Activated CD4-positive, alpha-beta memory T cell treated with anti-CD3 and anti-CD28 coated beads, Interleukin-2, amount 10 ng/mL, durations not matched to agents 7 days and 5 days (primary cell): ENCODE results near the gene KRTAP19-1. TPM values are rescaled to one million over a fixed set of nuclear protein-coding genes. Genes with fewer than 3 reads are reported as not detected.

Source experiments
- CTCF ChIA-PET: fragments of 350-600 bp; sonication (Branson Sonifier 250); formaldehyde crosslinking; loops from one replicate; lab custom pipeline; 2021; ENCODE audit warnings: antibody characterized with exemption, inconsistent platforms; lab: Charles Lee
- POLR2A ChIA-PET: fragments of 350-600 bp; sonication (Branson Sonifier 250); formaldehyde crosslinking; loops from one replicate; lab custom pipeline; 2021; ENCODE audit warnings: antibody characterized with exemption; lab: Charles Lee
- DNase-seq: peaks from one replicate; pipeline ENCODE4 v3.0.0-alpha.2; 2020
- H3K27ac Mint-ChIP-seq: one replicate; pipeline ENCODE4 v1.8.0; 2021; ENCODE audit warnings: mild to moderate bottlenecking, mixed read lengths
- H3K27me3 Mint-ChIP-seq: one replicate; pipeline ENCODE4 v1.8.0; 2021; ENCODE audit warnings: mixed read lengths
- H3K36me3 Mint-ChIP-seq: one replicate; pipeline ENCODE4 v1.8.0; 2021; ENCODE audit warnings: low read depth, mixed read lengths
- H3K4me1 Mint-ChIP-seq: one replicate; pipeline ENCODE4 v1.8.0; 2021; ENCODE audit warnings: mixed read lengths
- H3K4me3 Mint-ChIP-seq: one replicate; pipeline ENCODE4 v1.8.0; 2021; ENCODE audit warnings: mild to moderate bottlenecking, mixed read lengths
- H3K9me3 Mint-ChIP-seq: one replicate; pipeline ENCODE4 v1.8.0; 2021; ENCODE audit warnings: mixed read lengths
- total RNA-seq, 2 experiments: library from RNA; stranded (reverse); gene quantifications; one replicate each; pipeline ENCODE4 v1.2.3, GENCODE V29; 2021

Gene KRTAP19-1
- total RNA-seq, 2 experiments from 2014 or later = not detected

- no peak overlapping the region for H3K4me3 Mint-ChIP-seq
- H3K36me3 Mint-ChIP-seq = no peaks in the 10 kb centered on the region
- no peak overlapping the region for H3K27ac Mint-ChIP-seq
- no peaks in the 10 kb centered on the region for H3K27me3 Mint-ChIP-seq
- no peaks in the 10 kb centered on the region for H3K4me1 Mint-ChIP-seq
- peaks cover 4% of the 10 kb centered on the region for H3K9me3 Mint-ChIP-seq
- ChIA-PET CTCF (interaction anchor here (0.7 kb wide), 1 partner anchor 1359 kb away, joined by 4 read pairs; no protein-coding TSS in a partner anchor), POLR2A (no interaction called here)
- DNase-seq = no peak
Measured at GRCh38 chr21:30463713-30464112, 16.5 kb downstream of the KRTAP19-1 start.

DNA sequence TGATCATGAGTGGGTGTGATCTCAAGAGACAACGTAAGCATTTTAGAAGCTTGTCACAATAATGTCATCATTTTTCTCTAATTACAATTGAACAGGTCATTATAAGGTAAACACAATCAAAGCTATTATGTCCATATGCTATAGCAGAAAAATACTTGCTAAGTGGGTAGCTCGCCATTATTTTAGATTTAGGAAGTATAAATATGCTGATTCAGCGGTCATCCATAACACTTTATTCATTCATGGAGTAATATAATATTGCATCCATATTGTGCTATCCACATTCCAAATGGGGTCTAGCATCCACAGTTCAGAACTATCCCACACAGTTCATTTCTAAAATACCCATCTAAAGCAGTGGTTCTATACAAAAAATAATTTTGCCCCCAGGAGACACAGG, 31.7 kb downstream of the KRTAP19-1 start:
- H3K4me1 Mint-ChIP-seq = no peaks in the 10 kb centered on the region
- H3K36me3 Mint-ChIP-seq = no peaks in the 10 kb centered on the region
- H3K27ac Mint-ChIP-seq = no peak overlapping the region
- no peaks in the 10 kb centered on the region for H3K27me3 Mint-ChIP-seq
- DNase-seq = no peak
- CTCF ChIA-PET = no interaction called here
- POLR2A ChIA-PET = interaction anchor here (0.6 kb wide), 1 partner anchor 634 kb away, joined by 3 read pairs; no protein-coding TSS in a partner anchor
- H3K4me3 Mint-ChIP-seq = no peak overlapping the region
- no peaks in the 10 kb centered on the region for H3K9me3 Mint-ChIP-seq

DNA sequence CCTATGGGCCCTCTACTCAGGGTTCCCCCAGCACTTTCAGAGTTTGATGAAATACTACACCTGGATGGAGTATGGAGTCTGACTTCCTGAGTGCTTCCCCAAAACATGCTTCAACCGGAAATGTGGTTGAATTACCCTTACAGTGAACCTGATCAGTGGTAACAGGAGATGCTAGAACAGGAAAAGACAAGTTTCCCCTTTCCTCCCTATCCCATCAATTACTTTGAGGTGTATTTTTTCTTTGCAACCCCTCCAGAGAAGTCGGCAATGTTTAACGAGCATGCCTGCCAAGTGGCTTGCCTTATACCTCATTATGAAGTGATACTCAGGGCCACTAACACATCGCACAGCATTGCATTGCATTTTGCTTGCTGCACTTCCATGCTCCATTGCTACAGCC, 33.1 kb downstream of the KRTAP19-1 start:
- no peak overlapping the region for H3K27ac Mint-ChIP-seq
- H3K27me3 Mint-ChIP-seq = no peaks in the 10 kb centered on the region
- no peak for DNase-seq
- POLR2A ChIA-PET = no interaction called here
- no peaks in the 10 kb centered on the region for H3K36me3 Mint-ChIP-seq
- H3K4me1 Mint-ChIP-seq = no peaks in the 10 kb centered on the region
- CTCF ChIA-PET = no interaction called here
- no peak overlapping the region for H3K4me3 Mint-ChIP-seq
- no peaks in the 10 kb centered on the region for H3K9me3 Mint-ChIP-seq

- no peaks in the 10 kb centered on the region for H3K4me1 Mint-ChIP-seq
- H3K4me3 Mint-ChIP-seq = no peak overlapping the region
- ChIA-PET POLR2A (no interaction called here), CTCF (no interaction called here)
- no peaks in the 10 kb centered on the region for H3K36me3 Mint-ChIP-seq
- H3K27me3 Mint-ChIP-seq = no peaks in the 10 kb centered on the region
- DNase-seq = no peak
- H3K27ac Mint-ChIP-seq = no peak overlapping the region
- H3K9me3 Mint-ChIP-seq = no peaks in the 10 kb centered on the region
Measured at GRCh38 chr21:30444204-30444603, 36.0 kb downstream of the KRTAP19-1 start.

GRCh38 chr21:30443226-30443625, 36.9 kb downstream of the KRTAP19-1 start:
- H3K27me3 Mint-ChIP-seq = no peaks in the 10 kb centered on the region
- CTCF ChIA-PET = no interaction called here
- DNase-seq = no peak
- no peak overlapping the region for H3K4me3 Mint-ChIP-seq
- no peaks in the 10 kb centered on the region for H3K36me3 Mint-ChIP-seq
- no peaks in the 10 kb centered on the region for H3K4me1 Mint-ChIP-seq
- POLR2A ChIA-PET = no interaction called here
- H3K9me3 Mint-ChIP-seq = no peaks in the 10 kb centered on the region
- no peak overlapping the region for H3K27ac Mint-ChIP-seq

GRCh38 chr21:30439975-30440374, 40.2 kb downstream of the KRTAP19-1 start, which contains the start of gene KRTAP15-1:
Gene KRTAP15-1, plus strand, starts transcription at chr21:30440275. Its CDS starts 53 bp downstream, at chr21:30440328.
- POLR2A ChIA-PET = no interaction called here
- Mint-ChIP-seq H3K9me3 (no peaks in the 10 kb centered on the region), H3K27ac (no peak within 1 kb of the TSS), H3K36me3 (no peaks in the 10 kb centered on the region), H3K4me1 (no peaks in the 10 kb centered on the region), H3K4me3 (no peak within 1 kb of the TSS), H3K27me3 (no peaks in the 10 kb centered on the region)
- CTCF ChIA-PET = no interaction called here
- no peak for DNase-seq

GRCh38 chr21:30437010-30437565, 43.1 kb downstream of the KRTAP19-1 start:
- H3K4me1 Mint-ChIP-seq = no peaks in the 10 kb centered on the region
- H3K27ac Mint-ChIP-seq = no peak overlapping the region
- CTCF ChIA-PET = no interaction called here
- POLR2A ChIA-PET = no interaction called here
- H3K9me3 Mint-ChIP-seq = no peaks in the 10 kb centered on the region
- no peaks in the 10 kb centered on the region for H3K36me3 Mint-ChIP-seq
- H3K27me3 Mint-ChIP-seq = no peaks in the 10 kb centered on the region
- H3K4me3 Mint-ChIP-seq = no peak overlapping the region
- no peak for DNase-seq

DNA sequence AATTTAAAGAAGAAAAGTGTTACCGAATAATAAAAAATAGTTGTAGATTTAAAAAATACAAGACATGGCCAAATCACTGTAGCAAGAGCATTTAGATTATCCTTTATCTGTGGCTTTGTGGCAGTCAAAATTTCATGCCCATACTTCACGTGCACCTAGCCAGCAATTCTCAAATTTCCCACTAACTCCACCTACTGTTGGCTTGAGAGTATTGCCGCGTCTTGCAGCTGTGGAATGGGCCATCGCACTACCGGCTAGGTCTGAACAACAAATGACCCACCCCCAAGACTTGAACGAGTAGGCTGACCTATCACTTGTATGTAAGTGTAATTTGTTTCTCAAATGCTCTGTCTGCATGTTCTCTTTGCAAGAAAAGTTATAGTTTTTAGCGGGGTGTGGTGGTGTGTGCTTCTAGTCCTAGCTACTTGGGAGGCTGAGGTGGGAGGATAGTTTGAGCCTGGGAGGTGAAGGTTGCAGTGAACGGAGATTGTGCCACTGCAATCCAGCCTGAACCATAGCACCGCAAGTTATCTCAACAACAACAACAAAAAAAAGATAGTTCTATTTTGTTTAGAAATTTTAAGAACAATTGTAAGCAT, 46.0 kb downstream of the KRTAP19-1 start:
- DNase-seq = peak; percentile 16
- H3K4me1 Mint-ChIP-seq = no peaks in the 10 kb centered on the region
- H3K27me3 Mint-ChIP-seq = no peaks in the 10 kb centered on the region
- no peak overlapping the region for H3K4me3 Mint-ChIP-seq
- ChIA-PET CTCF (no interaction called here), POLR2A (interaction anchor here (1.3 kb wide), 1 partner anchor 49 kb away, joined by 3 read pairs; no protein-coding TSS in a partner anchor)
- H3K36me3 Mint-ChIP-seq = no peaks in the 10 kb centered on the region
- no peak overlapping the region for H3K27ac Mint-ChIP-seq
- no peaks in the 10 kb centered on the region for H3K9me3 Mint-ChIP-seq

- H3K4me3 Mint-ChIP-seq = no peak within 1 kb of the TSS
- H3K4me1 Mint-ChIP-seq = no peaks in the 10 kb centered on the region
- CTCF ChIA-PET = no interaction called here
- H3K9me3 Mint-ChIP-seq = no peaks in the 10 kb centered on the region
- H3K36me3 Mint-ChIP-seq = no peaks in the 10 kb centered on the region
- POLR2A ChIA-PET = no interaction called here
- H3K27ac Mint-ChIP-seq = no peak within 1 kb of the TSS
- H3K27me3 Mint-ChIP-seq = peaks cover 1% of the 10 kb centered on the region
- DNase-seq = no peak
Measured at GRCh38 chr21:30430170-30430655, 50.0 kb downstream of the KRTAP19-1 start, which contains the start of gene KRTAP13-4. Gene KRTAP13-4, plus strand, starts transcription at chr21:30430220. Its CDS starts 56 bp downstream, at chr21:30430276.

Other genes with a start within 250 kb of the KRTAP19-1 start
- not detected for gene KRTAP24-1, start 197.4 kb downstream of the KRTAP19-1 start, total RNA-seq
- gene KRTAP25-1, start 190.9 kb downstream of the KRTAP19-1 start, total RNA-seq = not detected
- not detected for gene KRTAP26-1, start 160.1 kb downstream of the KRTAP19-1 start, total RNA-seq
- gene KRTAP27-1, start 142.7 kb downstream of the KRTAP19-1 start, total RNA-seq = not detected
- gene KRTAP23-1, start 131.8 kb downstream of the KRTAP19-1 start, total RNA-seq = not detected
- not detected for gene KRTAP13-2, start 108.1 kb downstream of the KRTAP19-1 start, total RNA-seq
- gene KRTAP13-1, start 84.3 kb downstream of the KRTAP19-1 start, total RNA-seq = not detected
- gene KRTAP13-3, start 54.4 kb downstream of the KRTAP19-1 start, total RNA-seq = not detected
- gene KRTAP13-4, start 50.1 kb downstream of the KRTAP19-1 start, total RNA-seq = not detected
- gene KRTAP15-1, start 40.1 kb downstream of the KRTAP19-1 start, total RNA-seq = not detected
- gene KRTAP19-2, start 7.1 kb upstream of the KRTAP19-1 start, total RNA-seq = not detected
- gene KRTAP19-3, start 11.6 kb upstream of the KRTAP19-1 start, total RNA-seq = not detected
- gene KRTAP19-4, start 16.8 kb upstream of the KRTAP19-1 start, total RNA-seq = not detected
- not detected for gene KRTAP19-5, start 21.8 kb upstream of the KRTAP19-1 start, total RNA-seq
- gene KRTAP19-6, start 61.5 kb upstream of the KRTAP19-1 start, total RNA-seq = not detected
- gene KRTAP19-7, start 80.9 kb upstream of the KRTAP19-1 start, total RNA-seq = not detected
- not detected for gene KRTAP22-2, start 110.0 kb upstream of the KRTAP19-1 start, total RNA-seq
- not detected for gene KRTAP6-3, start 112.1 kb upstream of the KRTAP19-1 start, total RNA-seq
- not detected for gene KRTAP6-2, start 118.5 kb upstream of the KRTAP19-1 start, total RNA-seq
- gene KRTAP22-1, start 120.7 kb upstream of the KRTAP19-1 start, total RNA-seq = not detected
- not detected for gene KRTAP6-1, start 133.6 kb upstream of the KRTAP19-1 start, total RNA-seq
- not detected for gene KRTAP20-1, start 136.1 kb upstream of the KRTAP19-1 start, total RNA-seq
- not detected for gene KRTAP20-4, start 140.3 kb upstream of the KRTAP19-1 start, total RNA-seq
- not detected for gene KRTAP20-2, start 154.8 kb upstream of the KRTAP19-1 start, total RNA-seq
- not detected for gene KRTAP20-3, start 162.5 kb upstream of the KRTAP19-1 start, total RNA-seq
- gene KRTAP21-3, start 238.4 kb upstream of the KRTAP19-1 start, total RNA-seq = not detected